LoVo (cell line): ENCODE data around the gene LARP6.
"Not testable (repeated sequence)": the region's sequence is repeated elsewhere in the genome, so short reads cannot be mapped to it uniquely, and the experiment has no call there.

ENCODE experiments used
- DNase-seq: peaks from one replicate; pipeline ENCODE4 v3.0.0-alpha.2; 2016; ENCODE audit warnings: low spot score

LARP6 gene

DNA sequence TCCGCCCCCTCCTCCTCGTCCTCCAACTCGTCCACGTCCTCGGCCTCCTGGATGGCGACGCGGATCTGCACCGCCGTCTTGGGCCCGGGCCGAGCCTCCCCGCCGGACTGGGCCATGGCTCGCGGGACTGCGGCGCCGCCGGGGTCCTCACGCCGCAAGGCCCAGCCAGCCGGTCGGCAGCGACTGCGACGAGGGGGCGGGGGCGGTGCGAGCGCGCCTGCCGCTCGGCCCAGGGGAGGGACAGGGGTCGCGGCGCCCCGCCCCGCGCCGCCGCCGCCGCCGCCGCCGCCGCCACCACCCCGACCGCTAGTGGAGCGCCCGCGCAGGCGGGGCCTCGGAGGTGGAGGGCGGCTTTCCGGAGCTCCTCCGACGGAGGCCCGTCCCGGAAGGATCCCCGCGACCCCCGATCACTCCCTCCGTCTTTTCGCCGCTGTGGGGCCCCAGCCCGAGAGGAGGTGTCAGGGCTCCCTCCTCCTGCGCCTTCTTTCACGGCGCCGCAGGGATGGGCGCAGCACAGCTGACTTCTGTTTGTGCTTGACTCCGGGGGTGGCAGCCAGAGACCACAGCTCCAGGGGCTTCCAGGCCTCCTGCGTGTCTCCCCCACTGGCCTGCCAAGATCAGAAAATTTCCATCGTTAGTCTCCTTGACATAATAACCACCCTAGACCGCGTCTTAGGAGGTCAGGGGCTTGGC, at the start of gene LARP6:
LARP6 (minus strand) TSS at position 185 of the 693 bp plus-strand sequence; CDS start at position 116, 69 bp downstream.
- DNase-seq, result peak; percentile 71

DNA sequence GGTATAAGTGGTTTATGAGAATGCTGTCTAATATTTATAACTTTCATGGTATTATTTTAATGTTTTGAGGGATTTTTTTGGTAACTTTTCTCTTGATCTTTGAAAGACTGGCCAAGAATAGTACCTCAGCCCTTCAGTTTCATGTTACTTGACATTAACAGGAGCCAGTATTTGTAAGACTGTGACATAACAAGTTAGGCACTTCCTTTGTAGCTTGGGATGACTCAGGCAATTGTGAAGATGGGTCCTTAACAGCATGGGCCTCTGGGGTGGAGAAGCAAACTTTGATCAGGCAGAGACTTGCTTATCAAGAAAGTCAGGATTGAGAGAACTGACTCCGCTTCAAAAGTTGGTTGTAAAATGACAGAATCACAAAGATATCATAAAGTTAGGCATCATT, 48.1 kb upstream of the LARP6 start:
- DNase-seq, result peak; percentile 69

DNA sequence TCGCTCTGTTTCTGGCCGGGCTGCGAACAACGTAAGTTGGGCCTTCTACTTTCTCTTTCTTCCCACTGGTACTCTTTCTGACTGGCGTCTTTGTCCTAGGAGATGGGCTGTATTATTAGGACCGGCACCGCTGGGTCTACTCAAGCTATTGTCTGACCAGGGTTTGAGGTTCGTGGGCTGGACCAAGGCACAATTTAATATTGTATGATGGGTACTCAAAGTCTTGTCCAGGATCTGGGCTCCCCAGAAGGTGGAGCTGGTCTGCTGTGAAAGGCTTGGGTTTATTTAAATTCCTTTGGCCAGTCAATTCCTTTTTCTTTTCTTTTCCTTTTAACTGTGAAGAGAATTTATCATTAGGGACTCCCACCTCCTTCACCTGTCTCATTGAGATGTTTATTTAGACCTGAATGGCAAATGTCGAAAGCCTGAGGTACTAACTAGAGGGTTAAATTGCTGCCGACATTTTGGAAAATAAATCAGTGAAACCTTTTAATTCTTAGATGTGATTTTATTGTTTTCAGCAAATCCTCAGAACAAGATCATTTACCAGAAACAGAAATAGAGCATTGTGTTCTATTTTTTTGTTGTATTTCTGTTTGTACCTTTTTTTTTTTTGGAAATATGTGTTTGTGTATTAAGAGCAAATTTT, 39.1 kb upstream of the LARP6 start:
- DNase-seq, result peak; percentile 51

DNA sequence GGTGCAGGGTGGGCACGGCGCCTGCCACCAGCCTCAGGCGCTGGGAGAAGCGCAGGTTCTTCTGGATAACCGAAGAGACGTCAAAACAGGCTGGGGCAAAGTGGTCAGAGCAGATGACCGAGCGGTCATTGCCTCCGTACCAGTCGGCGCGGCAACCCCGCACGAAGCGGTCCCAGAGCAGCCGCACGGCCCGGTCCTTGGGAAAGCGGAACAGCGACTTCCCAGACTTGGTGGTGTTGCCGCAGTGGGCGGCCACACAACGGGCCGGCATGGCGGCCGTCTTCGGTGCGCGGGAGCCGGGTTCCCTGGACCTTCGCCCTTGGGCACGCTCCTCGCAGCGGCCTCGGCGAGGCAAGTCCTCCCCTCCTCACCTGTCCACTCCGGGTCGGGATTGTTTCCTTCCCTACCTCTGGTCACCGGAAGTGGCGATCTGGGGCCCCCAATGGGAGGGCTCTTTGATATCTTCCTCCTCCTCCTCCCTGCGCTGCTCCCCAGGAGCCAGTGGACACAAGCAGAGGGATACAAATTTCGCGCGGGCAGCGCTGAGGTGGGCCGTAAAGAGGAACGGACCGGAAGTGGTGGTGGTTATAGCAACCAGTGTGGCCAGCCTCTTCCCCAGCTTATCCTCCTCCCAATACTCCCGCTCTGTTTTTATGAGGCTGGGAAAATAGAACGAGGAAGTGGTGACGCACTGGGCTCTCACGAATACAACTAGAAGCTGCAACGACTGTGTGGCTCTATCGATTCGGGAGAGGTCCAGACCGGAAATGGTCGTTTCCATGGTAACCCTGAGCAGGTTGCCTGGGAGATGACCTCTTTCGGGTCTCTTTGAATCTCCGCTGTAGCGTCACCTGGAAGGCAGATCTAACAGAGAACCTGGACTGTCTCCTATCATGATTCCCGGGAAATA, 38.3 kb upstream of the LARP6 start, which contains the start of the genes LRRC49 and THAP10:
LRRC49 (plus strand) TSS at position 825 of the 910 bp plus-strand sequence; CDS start at position 894, 69 bp downstream.
THAP10 (minus strand) TSS at position 432 of the 910 bp plus-strand sequence; CDS start at position 271, 161 bp downstream.
- DNase-seq, result peak; percentile 95

DNA sequence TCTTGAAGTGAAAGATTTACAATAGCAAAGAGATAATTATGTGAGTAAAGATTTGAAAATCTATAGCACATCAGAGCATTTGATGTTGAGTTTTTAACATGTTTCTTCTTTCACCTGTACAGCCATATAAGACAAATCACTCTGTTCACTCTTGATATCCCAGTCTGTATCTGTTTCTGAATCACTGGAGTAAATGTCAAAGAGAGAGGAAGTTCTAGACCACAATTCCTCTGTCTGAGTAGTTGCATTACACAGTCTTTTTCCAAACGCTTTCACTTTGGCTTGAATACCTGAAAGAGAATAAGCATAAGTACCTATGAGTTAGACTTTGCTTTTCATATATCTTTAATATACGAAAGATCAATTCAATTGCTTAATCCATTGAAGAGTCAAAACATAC, 28.4 kb upstream of the LARP6 start:
- DNase-seq, result no peak

DNA sequence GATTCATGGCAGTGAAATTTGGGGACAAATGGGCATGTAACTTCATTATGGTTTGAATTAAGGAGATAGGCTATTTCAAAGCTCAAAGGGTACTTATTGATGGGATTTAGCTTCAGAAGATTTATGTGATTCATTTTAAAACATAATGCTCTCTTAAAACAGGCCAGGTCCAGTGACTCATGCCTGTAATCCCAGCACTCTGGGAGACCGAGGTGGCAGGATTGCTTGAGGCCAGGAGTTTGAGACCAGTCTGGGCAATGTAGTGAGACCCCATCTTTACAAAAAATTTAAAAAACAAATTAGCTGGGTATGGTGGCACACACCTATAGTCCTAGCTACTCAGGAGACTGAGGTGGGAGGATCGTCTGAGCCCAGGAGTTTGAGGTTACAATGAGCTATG, 26.8 kb upstream of the LARP6 start:
- DNase-seq, result no peak

DNA sequence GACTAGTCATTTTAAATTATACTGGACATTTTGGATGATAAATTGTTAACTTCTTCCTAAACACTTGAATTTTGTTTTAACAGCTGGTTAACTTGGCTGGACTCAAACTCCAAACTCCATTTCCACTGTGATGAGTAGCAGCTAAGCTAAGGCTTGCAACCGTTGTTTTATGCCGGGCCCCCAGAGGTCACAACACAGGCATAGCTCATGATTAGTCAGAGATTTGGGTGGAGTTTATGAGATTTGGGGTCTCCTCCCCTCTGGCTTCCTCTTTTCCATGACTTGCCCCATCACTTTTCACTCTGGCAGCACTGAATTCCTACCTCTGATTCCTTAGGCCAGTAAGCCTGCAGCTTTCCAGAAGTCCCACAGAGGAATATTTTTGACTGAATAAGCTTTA, 25.4 kb upstream of the LARP6 start:
- no peak for DNase-seq

DNA sequence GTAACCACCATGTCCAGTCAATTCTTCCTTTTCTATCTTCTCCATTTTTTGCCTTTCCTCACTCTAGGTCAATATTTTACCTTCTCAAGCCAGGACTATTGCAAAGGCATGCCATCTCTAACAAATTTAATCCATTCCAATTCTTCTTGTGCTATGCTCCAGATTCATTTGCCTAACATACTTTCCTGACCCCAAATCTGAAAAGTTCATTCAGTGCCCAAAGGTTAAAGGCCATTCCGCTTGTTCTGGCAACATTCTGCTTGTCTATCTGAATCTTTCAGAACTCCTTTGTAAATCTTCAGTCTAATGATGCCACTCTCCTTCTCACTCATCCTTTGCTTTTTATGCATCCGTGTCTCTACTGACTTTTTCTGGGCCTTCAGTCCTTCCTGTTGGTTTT, 22.7 kb upstream of the LARP6 start:
- no peak for DNase-seq

DNA sequence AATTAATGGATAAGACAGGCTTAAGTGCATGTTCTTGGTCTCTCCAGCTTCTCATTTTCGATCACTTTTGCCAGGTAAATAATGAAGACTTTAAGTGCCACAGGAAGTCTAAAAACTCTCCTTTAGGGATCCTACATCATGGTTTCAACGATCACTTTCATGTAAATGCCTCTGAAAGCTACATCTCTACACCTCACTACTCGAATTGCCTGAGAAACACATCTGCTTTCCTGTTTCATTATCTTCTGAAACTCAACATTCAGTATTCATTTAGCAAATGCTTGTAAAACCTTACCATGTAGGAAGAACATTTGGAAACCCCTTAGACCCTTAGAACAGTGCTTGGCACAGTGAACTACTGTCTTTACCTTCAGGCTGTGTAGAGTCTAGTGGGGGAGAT, 22.1 kb upstream of the LARP6 start:
- no peak for DNase-seq

DNA sequence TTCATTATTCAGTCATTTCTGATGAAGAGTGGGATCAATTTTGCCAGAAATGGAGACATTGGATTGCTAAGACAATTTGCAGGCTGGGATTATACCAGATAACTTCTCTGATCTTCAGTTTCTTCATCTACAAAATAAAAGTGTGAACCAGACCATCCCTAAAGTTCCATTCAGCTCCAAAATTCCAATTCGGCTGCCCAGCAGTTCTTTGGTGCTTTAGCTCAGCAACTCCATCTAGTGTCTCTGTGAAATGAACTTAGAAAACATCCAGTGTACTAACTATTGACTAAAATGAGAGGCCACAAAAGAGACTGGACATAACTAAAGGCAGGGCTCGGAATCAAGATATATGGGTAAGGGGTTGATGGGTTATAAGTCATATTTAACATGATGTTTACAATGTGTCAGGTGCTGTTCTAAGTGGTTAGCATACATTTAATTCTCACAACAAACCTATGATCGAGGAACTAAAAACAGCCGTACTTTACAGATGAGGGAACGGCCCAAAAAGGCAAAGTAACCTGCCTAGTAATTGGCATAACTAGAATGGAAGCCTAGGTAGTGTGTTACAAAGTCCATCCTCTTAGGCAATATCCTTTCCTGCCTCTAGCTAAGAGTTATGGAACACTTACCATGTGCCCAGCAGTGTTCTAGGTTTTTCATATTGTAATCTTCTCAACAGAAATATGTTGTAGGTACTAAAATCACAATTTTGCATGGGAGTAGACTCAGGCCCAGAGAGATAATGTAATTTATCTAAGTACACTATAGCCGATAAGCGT, 21.2 kb upstream of the LARP6 start:
- DNase-seq, result no peak

DNA sequence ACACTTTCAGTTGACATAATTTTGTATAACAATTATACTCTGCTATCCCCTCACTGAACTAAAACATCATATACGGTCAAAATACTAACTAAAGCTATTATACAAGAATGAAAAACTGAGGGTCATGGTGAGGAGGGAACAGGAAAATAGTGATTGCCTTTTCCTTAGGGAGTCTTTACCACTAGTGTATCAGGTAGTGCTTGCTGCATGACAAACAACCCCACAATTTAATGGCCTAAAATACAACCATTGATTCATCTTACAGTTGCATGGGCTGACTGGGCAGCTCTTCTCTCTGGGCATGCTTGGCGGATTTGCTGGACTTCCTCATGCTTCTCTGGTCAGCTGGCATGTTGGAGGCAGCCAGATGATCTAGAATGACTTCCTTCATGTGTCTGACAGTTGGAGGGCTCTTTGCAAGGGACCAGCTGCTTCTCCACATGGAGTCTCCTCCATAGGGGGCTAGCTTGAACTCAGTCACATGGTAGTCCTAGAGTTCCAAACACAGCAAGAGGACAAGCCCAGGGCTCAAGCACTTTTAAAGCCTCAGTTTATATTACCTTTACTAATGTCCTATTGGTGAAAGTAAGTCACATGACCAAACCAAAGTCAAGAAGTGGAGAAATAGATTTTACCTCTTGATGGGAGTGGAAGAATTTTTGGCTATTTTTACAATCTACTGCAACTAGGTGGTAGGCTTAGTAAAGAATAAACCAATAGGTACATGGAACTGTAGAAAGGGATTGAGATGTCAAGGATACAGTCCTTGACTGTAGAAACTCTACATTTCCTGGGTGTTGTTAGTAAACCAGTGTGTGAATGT, 19.5 kb upstream of the LARP6 start:
- no peak for DNase-seq

DNA sequence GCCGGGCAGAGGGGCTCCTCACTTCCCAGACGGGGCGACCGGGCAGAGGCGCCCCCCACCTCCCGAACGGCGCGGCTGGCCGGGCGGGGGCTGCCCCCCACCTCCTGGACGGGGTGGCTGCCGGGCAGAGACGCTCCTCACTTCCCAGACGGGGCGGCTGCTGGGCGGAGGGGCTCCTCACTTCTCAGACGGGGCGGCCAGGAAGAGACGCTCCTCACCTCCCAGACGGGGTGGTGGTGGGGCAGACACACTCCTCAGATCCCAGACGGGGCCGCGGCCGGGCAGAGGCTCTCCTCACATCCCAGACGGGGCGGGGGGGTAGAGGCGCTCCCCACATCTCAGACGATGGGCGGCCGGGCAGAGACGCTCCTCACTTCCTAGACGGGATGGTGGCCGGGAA, 17.5 kb upstream of the LARP6 start:
- DNase-seq, result not testable (repeated sequence)

DNA sequence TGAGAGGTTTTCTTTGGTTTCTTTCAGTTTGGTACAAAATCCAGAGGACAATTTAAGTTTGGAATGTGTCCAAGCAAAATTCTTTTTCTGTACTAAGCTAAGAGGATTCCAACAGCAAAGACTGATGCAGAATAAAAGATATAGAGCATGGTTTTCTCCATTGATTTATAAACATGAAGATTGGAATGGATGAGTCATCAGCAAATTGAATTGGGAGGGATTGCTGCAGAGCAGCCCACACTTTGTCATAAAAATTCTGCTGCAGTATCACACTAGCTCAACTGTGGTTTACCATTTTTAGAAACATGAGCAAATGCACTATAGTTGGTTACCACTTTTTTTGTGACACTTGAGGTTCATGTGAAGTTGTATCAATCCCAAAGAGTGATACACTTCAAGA, 16.1 kb upstream of the LARP6 start:
- no peak for DNase-seq

DNA sequence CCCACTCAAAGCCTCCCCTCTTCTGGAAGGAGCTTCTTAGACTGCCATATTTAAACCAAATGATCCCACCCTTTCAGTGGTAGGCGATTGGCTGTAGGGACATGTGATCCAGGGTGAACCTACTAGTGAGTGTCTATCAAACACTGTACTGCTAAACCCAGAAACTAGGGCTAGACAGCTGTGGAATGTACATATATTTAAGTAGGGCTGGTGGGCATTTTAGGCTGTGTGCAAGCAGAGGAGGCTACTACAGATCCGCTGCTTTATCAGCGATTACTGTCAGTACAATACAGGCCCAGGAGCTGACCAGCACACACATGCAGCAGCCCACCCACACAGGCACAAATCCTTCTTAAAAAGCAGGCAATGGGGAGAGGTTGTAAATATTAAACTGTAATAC, 15.4 kb upstream of the LARP6 start:
- no peak for DNase-seq

DNA sequence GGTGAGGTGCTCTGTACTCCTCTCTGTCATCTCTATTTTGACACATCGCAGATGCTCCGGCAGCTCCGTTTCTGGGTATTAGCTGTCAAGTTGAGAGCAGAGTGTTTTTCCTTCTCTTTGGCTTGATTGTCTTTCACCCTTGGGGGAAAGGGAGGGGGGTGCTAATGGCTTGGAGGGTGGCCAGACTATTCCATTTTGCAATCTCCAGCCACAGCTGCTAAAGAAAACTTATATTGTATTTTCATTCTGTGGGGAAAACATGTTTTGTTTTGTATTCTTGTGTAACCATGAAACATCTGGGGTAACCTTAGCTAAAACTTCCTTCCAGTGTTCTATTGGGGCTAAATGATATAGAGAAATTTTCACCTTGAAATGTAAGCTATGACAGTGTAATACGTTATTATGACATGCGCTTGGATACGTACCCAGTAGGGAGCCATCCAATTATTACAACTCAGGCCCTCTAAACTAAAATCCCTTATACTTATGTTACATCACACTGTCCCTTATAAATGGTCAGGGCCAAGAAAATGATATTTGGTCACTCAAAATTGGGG, 14.0 kb upstream of the LARP6 start:
- no peak for DNase-seq

DNA sequence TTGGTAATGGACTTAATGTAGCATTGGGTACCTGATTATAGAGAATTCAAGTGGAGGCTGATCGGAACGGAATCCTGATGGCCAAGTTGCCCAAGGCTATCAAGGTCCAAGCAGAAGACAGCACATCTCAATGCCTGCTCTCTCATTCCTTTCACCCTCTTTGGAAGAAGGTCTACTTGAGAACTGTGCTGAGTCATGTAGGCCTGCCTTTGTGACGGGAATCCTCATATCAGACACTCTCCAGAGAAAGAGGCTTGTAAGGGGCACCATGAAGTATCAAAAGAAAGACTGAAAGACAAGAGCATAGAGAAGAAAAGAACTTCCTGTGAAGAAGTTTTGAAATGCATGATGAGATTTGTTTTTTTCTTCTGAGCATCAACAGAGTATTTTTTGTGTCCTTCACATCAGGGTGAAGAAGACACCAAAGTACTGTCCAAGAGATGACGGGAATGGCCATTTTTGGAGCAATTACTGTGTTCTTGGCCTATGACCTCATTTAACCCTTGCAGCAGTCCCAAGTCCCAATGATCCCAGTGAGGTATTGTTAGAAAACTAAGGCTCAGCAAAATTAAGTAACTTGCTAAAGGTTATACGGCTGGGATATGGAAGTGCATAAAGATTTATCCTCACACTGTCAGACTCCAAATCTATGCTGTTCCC, 13.2 kb upstream of the LARP6 start:
- DNase-seq, result no peak

DNA sequence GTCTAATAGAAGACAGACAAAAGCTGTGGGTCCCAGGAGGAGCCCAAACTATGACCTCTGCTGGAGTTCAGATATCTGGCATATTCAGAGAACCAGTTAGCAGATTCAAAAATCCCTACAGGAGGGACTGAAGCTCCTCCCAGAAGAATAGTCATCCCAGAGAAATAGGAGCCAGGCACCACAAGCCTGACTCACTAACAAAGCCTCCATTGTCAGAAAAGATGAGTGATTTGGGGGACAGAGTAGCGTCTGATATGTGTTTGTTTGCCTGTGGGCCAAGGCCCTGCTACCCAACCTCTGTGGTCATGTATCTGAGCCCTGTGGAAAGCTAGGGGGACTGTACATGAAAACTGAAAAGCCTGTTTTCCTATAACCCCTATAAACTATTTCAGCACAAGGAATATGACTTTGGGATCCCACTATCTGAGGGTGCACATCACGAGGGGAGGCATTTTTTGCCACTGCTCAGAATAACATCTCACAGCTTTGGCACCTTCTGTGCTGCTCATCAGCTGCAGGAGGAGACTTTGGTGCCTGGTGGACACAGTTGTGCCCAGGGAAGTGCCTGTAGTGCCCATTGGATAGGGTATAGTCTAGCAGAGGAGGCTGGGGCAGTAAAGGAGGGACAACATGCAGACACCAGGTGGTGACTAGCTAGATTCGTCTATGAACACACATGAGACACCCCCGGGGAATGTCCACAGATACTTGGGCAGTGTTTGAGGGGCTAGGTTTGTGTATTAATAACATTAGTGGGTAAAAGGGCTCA, 9.7 kb upstream of the LARP6 start:
- DNase-seq, result peak; percentile 32

DNA sequence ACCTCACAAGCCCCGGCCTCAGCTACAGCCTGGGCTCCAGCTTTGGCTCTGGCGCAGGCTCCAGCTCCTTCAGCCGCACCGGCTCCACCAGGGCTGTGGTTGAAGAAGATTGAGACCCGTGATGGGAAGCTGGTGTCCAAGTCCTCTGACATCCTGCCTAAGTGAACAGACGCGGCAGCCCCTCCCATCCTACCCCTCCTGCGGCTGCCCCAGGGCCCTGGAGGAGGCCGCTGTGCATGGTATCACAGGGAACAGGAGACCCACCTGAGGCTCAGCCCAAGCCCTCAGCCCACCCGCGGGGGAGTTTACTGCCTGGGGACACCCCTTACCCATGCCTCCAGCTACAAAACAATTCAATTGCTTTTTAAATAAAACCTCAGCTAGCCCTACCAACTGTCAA, 6.0 kb upstream of the LARP6 start:
- DNase-seq, result no peak

DNA sequence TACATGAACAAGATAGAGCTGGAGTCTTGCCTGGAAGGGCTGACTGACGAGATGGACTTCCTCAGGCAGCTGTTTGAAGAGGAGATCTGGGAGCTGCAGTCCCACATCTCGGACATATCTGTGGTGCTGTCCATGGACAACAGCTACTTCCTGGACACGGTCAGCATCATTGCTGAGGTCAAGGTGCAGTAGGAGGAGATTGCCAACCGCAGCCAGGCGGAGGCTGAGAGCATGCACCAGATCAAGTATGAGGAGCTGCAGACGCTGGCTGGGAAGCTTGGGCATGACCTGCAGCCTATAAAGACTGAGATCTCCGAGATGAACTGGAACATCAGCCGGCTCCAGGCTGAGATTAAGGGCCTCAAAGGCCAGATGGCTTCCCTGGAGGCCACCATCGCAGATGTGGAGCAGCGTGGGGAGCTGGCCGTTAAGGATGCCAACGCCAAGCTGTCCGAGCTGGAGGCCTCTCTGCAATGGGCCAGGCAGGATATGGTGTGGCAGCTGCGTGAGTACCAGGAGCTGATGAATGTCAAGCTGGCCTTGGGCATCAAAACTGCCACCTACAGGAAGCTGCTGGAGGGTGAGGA, 5.5 kb upstream of the LARP6 start:
- no peak for DNase-seq
